SK-N-SH treated with all-trans-retinoic acid at 6 μM for 48 hours (cell line): ENCODE data around the gene HSD17B1.

ENCODE experiments used
- ARNTL ChIP-seq: fragments of 450-650 bp; formaldehyde crosslinking; IDR thresholded peaks from 2 replicates; pipeline ENCODE4 v1.5.0; 2020; ENCODE audit warnings: low read depth, mild to moderate bottlenecking, moderate library complexity, borderline replicate concordance
- RARB ChIP-seq: fragments of 250-450 bp; sonication (Bioruptor Pico); IDR thresholded peaks from 2 replicates; pipeline ENCODE4 v1.8.0; 2021; ENCODE audit warnings: mild to moderate bottlenecking, moderate library complexity
- ZFP30 ChIP-seq: fragments of 450-650 bp; formaldehyde crosslinking; IDR thresholded peaks from 2 replicates; pipeline ENCODE4 v1.5.0; 2022; ENCODE audit warnings: mild to moderate bottlenecking, moderate library complexity
- TF ChIP-seq, protein P1 (sequence below): fragments of 250-450 bp; sonication (Bioruptor Pico); IDR thresholded peaks from 2 replicates; pipeline ENCODE4 v1.8.0; 2020; ENCODE audit warnings: mild to moderate bottlenecking, moderate library complexity, borderline replicate concordance

DNA sequence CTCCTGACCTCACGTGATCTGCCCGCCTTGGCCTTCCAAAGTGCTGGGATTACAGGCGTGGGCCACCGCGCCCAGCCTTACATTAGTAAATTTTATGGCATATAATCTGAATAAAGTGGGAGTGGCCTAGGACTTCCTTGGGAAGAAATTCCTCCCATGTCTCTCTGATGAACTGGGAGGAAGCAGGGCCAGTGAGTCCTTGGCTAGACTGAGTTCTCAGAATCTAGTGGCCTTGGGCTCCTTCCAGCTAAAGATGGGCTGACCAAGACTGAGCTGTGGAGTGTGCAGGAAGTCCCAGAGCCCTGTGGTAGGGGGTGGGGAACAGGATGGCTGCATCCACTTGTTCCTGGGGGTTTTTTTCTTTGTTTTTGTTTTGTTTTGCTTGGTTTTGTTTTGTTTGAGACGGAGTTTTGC, 26.7 kb upstream of the HSD17B1 start:
- no peak for TF ChIP-seq ARNTL (CRISPR knock-in tag)
- TF ChIP-seq, protein P1, sequence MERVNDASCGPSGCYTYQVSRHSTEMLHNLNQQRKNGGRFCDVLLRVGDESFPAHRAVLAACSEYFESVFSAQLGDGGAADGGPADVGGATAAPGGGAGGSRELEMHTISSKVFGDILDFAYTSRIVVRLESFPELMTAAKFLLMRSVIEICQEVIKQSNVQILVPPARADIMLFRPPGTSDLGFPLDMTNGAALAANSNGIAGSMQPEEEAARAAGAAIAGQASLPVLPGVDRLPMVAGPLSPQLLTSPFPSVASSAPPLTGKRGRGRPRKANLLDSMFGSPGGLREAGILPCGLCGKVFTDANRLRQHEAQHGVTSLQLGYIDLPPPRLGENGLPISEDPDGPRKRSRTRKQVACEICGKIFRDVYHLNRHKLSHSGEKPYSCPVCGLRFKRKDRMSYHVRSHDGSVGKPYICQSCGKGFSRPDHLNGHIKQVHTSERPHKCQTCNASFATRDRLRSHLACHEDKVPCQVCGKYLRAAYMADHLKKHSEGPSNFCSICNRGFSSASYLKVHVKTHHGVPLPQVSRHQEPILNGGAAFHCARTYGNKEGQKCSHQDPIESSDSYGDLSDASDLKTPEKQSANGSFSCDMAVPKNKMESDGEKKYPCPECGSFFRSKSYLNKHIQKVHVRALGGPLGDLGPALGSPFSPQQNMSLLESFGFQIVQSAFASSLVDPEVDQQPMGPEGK (CRISPR knock-in tag): no peak
- TF ChIP-seq ZFP30: no peak
- no peak for TF ChIP-seq RARB (CRISPR knock-in tag)
